Hepatocyte (in vitro differentiated cells): Measurements from ENCODE around the gene SKIDA1. TPM values are rescaled to one million over a fixed set of nuclear protein-coding genes. Genes with fewer than 3 reads are reported as not detected.
A peak's percentile ranks its signal among the peaks of the same experiment; 100 is the strongest.

ENCODE experiments used
- DNase-seq: peaks from one replicate; pipeline ENCODE4 v3.0.0-alpha.2; 2016; ENCODE audit warnings: low spot score
- H2AFZ ChIP-seq: fragments of 200-600 bp; sonication (generic); 2 replicates; pipeline ENCODE4 v1.6.0; 2016; ENCODE audit warnings: antibody characterized with exemption, mild to moderate bottlenecking
- H3K27ac ChIP-seq: fragments of 200-600 bp; sonication (generic); 2 replicates; pipeline ENCODE4 v1.5.1; 2016; ENCODE audit warnings: mild to moderate bottlenecking
- H3K27me3 ChIP-seq: fragments of 200-600 bp; sonication (generic); 2 replicates; pipeline ENCODE4 v1.6.1; 2016
- H3K36me3 ChIP-seq: fragments of 200-600 bp; sonication (generic); replicated peaks from 2 replicates; pipeline ENCODE4 v1.5.1; 2016; ENCODE audit warnings: low read depth; ENCODE audit not compliant: insufficient read depth
- H3K4me1 ChIP-seq: fragments of 200-600 bp; sonication (generic); 2 replicates; pipeline ENCODE4 v1.5.1; 2016; ENCODE audit warnings: mild to moderate bottlenecking, moderate library complexity; ENCODE audit not compliant: insufficient read depth
- H3K4me2 ChIP-seq: fragments of 200-600 bp; sonication (generic); 2 replicates; pipeline ENCODE4 v1.6.0; 2016
- H3K4me3 ChIP-seq: fragments of 200-600 bp; sonication (generic); 2 replicates; pipeline ENCODE4 v1.5.1; 2016; ENCODE audit warnings: mild to moderate bottlenecking
- H3K79me2 ChIP-seq: fragments of 200-600 bp; sonication (generic); 2 replicates; pipeline ENCODE4 v1.6.0; 2017; ENCODE audit warnings: mild to moderate bottlenecking
- H3K9me2 ChIP-seq: fragments of 200-600 bp; sonication (generic); replicated peaks from 2 replicates; pipeline ENCODE4 v1.6.0; 2017; ENCODE audit warnings: mild to moderate bottlenecking; ENCODE audit not compliant: insufficient read depth
- H3K9me3 ChIP-seq: fragments of 200-600 bp; sonication (generic); 2 replicates; pipeline ENCODE4 v1.5.1; 2016; ENCODE audit warnings: low read depth, mild to moderate bottlenecking
- H4K20me1 ChIP-seq: fragments of 200-600 bp; sonication (generic); 2 replicates; pipeline ENCODE4 v1.6.0; 2016; ENCODE audit warnings: mild to moderate bottlenecking; ENCODE audit not compliant: insufficient read depth, poor library complexity, severe bottlenecking
- EZH2 ChIP-seq: fragments of 200-600 bp; sonication (generic); IDR thresholded peaks from 2 replicates; pipeline ENCODE4 v1.6.1; 2016; ENCODE audit warnings: antibody characterized with exemption, mild to moderate bottlenecking, borderline replicate concordance
- EZH2phosphoT487 ChIP-seq: fragments of 200-600 bp; sonication (generic); IDR thresholded peaks from one replicate; pipeline ENCODE4 v1.6.1; 2018; ENCODE audit warnings: antibody characterized with exemption, mild to moderate bottlenecking, low read depth, moderate library complexity; ENCODE audit not compliant: unreplicated experiment, severe bottlenecking
- WGBS: methylation state at CpG from one replicate; pipeline ENCODE4 v1.1.6; 2016; ENCODE audit warnings: low lambda C conversion rate; ENCODE audit errors: missing lambda C conversion rate; 5-methylcytosine and 5-hydroxymethylcytosine counted together
- polyA plus RNA-seq: library from polyadenylated mRNA; unstranded; fragments of >200 nt; fragmentation: Nextera tagmentation; extraction: Ambion mirVana; gene quantifications from 2 replicates; pipeline ENCODE4 v1.2.1, GENCODE V29; 2016
- total RNA-seq: library from RNA; depleted of rRNA; stranded (reverse); fragments of >200 nt; gene quantifications from 2 replicates; pipeline ENCODE4 v1.2.3, GENCODE V29; 2014
- TF ChIP-seq, protein P1 (sequence below): fragments of 200-600 bp; sonication (generic); IDR thresholded peaks from 2 replicates; pipeline ENCODE4 v1.5.1; 2016; ENCODE audit warnings: antibody characterized with exemption, mild to moderate bottlenecking; ENCODE audit not compliant: poor library complexity

Gene SKIDA1
- total and polyA plus RNA-seq, 2 experiments from 2014 or later: 0.68 to 2.3 TPM

DNA sequence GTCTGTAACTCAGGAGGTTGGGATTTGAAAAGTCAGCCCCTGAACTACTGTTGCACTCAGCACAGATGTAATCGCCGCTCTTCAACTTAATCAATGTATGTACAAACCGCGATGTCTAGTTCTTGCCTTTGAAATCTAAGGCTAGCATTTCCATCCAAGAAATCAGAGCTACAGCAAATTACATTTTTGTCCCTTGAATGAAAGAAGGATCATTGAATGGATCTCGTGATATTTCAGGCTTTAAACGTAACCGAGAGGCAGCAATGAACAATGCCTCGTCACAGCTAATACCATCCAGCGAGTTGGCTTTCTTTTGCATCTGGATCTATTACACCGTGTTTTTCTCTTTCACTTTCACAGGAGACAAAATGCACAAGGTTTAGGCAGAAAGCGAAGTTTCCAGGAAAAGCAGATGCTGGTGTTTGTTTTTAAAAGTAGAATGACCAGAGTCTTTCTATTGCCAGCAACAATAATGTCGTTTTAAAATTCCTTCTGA is 5.5 kb downstream of the SKIDA1 start:
- Histone ChIP-seq H3K4me1 (peaks cover 27% of the 10 kb centered on the region), H3K4me3 (peak overlapping the region; percentile 38), H4K20me1 (no peaks in the 10 kb centered on the region), H3K9me2 (no peaks in the 10 kb centered on the region), H3K27me3 (peaks cover 31% of the 10 kb centered on the region), H3K4me2 (peak overlapping the region; percentile 87), H3K36me3 (no peaks in the 10 kb centered on the region), H3K79me2 (peaks cover 49% of the 10 kb centered on the region), H2AFZ (peak overlapping the region; percentile 65), H3K9me3 (no peaks in the 10 kb centered on the region), H3K27ac (peak overlapping the region; percentile 97)
- TF ChIP-seq EZH2 (no peak), EZH2phosphoT487 (peak; percentile 50)
- TF ChIP-seq, protein P1, sequence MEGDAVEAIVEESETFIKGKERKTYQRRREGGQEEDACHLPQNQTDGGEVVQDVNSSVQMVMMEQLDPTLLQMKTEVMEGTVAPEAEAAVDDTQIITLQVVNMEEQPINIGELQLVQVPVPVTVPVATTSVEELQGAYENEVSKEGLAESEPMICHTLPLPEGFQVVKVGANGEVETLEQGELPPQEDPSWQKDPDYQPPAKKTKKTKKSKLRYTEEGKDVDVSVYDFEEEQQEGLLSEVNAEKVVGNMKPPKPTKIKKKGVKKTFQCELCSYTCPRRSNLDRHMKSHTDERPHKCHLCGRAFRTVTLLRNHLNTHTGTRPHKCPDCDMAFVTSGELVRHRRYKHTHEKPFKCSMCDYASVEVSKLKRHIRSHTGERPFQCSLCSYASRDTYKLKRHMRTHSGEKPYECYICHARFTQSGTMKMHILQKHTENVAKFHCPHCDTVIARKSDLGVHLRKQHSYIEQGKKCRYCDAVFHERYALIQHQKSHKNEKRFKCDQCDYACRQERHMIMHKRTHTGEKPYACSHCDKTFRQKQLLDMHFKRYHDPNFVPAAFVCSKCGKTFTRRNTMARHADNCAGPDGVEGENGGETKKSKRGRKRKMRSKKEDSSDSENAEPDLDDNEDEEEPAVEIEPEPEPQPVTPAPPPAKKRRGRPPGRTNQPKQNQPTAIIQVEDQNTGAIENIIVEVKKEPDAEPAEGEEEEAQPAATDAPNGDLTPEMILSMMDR: no peak
- peak; percentile 44 for DNase-seq
- 7% methylated on average over 12 of the region's 12 CpGs for WGBS

GRCh38 chr10:21519397-21519933 is 6.0 kb downstream of the SKIDA1 start:
- H3K79me2 ChIP-seq: peaks cover 53% of the 10 kb centered on the region
- WGBS: 20% methylated on average over 11 of the region's 11 CpGs

GRCh38 chr10:21518641-21519396 is 6.7 kb downstream of the SKIDA1 start:
- H3K9me3 ChIP-seq: no peaks in the 10 kb centered on the region
- H3K9me2 ChIP-seq: no peaks in the 10 kb centered on the region
- peak; percentile 83 for TF ChIP-seq EZH2phosphoT487
- no peak for TF ChIP-seq EZH2
- TF ChIP-seq, protein P1: no peak
- peak overlapping the region; percentile 65 for H2AFZ ChIP-seq
- H3K27me3 ChIP-seq: peaks cover 34% of the 10 kb centered on the region
- no peaks in the 10 kb centered on the region for H4K20me1 ChIP-seq
- peak overlapping the region; percentile 87 for H3K4me2 ChIP-seq
- H3K4me3 ChIP-seq: peak overlapping the region; percentile 38
- DNase-seq: peak; percentile 52
- H3K79me2 ChIP-seq: peaks cover 58% of the 10 kb centered on the region
- no peaks in the 10 kb centered on the region for H3K36me3 ChIP-seq
- WGBS: 3% methylated on average over 16 of the region's 16 CpGs
- peaks cover 28% of the 10 kb centered on the region for H3K4me1 ChIP-seq
- H3K27ac ChIP-seq: peak overlapping the region; percentile 97

More at GRCh38 chr10:21519397-21519933, 6.0 kb downstream of the SKIDA1 start:
- Histone ChIP-seq H3K4me2 (peak overlapping the region; percentile 87), H3K9me2 (no peaks in the 10 kb centered on the region), H4K20me1 (no peaks in the 10 kb centered on the region), H3K36me3 (no peaks in the 10 kb centered on the region), H3K4me1 (peaks cover 27% of the 10 kb centered on the region), H2AFZ (peak overlapping the region; percentile 65), H3K27ac (peak overlapping the region; percentile 97), H3K4me3 (peak overlapping the region; percentile 38), H3K9me3 (no peaks in the 10 kb centered on the region), H3K27me3 (peaks cover 34% of the 10 kb centered on the region)
- TF ChIP-seq EZH2phosphoT487 (peak; percentile 43), EZH2 (peak; percentile 52)
- TF ChIP-seq, protein P1: no peak
- no peak for DNase-seq
